Body of pancreas (tissue), 4 donors: ENCODE results near the gene KCNMB1. TPM values are rescaled to one million over a fixed set of nuclear protein-coding genes. Genes with fewer than 3 reads are reported as not detected.

Experiments used
- ATAC-seq: fragments of 150-250 bp; one replicate; pipeline ENCODE4 v1.9.1; 2016
- DNase-seq, 4 donors: peaks; one replicate each; pipeline ENCODE4 v3.0.0-alpha.2; 2019
- H3K27ac ChIP-seq, 4 donors: fragments of 200-600 bp; sonication (generic); 1 replicate in 3 of 4; 2 replicates in 1 of 4; pipeline versions ENCODE4 v1.5.1 to v1.6.1; 2016 to 2019; ENCODE audit warnings: mild to moderate bottlenecking in 1 of 4, mixed read lengths in 1 of 4, moderate library complexity in 1 of 4
- H3K27me3 ChIP-seq, 2 donors: fragments of 200-600 bp; sonication (generic); one replicate each; pipeline ENCODE4 v1.6.0; 2016; ENCODE audit warnings: mild to moderate bottlenecking in 1 of 2
- H3K36me3 ChIP-seq, 2 donors: fragments of 200-600 bp; sonication (generic); replicated peaks in 1 of 2; 2 replicates each; pipeline ENCODE4 v1.5.1; 2016; ENCODE audit warnings: low read depth in 2 of 2; ENCODE audit not compliant: insufficient read depth in 1 of 2
- H3K4me1 ChIP-seq: fragments of 200-600 bp; sonication (generic); one replicate; pipeline ENCODE4 v1.6.0; 2016
- H3K4me3 ChIP-seq, 2 donors: fragments of 200-600 bp; sonication (generic); 1 replicate in 1 of 2; 2 replicates in 1 of 2; pipeline ENCODE4 v1.5.1; 2016 to 2019
- H3K9me3 ChIP-seq, 3 donors: fragments of 200-600 bp; sonication (generic); 1 replicate in 2 of 3; 2 replicates in 1 of 3; pipeline ENCODE4 v1.5.1; 2016
- CTCF ChIP-seq, 7 experiments: fragments of 450-650 bp in 4 of 7; fragments of 200-600 bp in 3 of 7; sonication (generic) in 3 of 7; IDR thresholded peaks; one replicate each; pipeline ENCODE4 v1.5.1; 2016 to 2019; ENCODE audit warnings: antibody characterized with exemption in 7 of 7
- POLR2A ChIP-seq, 3 donors: fragments of 450-650 bp; IDR thresholded peaks; one replicate each; pipeline ENCODE4 v1.6.1; 2016; ENCODE audit warnings: antibody characterized with exemption in 3 of 3, mild to moderate bottlenecking in 2 of 3
- WGBS, 2 donors: methylation state at CpG; one replicate each; pipeline ENCODE4 v1.1.5; 2017; 5-methylcytosine and 5-hydroxymethylcytosine counted together
- intact Hi-C: fragments of 100-400 bp; cut with DNase I; formaldehyde crosslinking; loops from one replicate; pipeline ENCODE4 v1.15.1; 2023
- total RNA-seq, 2 donors: library from RNA; depleted of rRNA; stranded (reverse); fragments of >200 nt; gene quantifications; one replicate each; pipeline ENCODE4 v1.1.0, GENCODE V29; 2016

The KCNMB1 gene
- total RNA-seq, result under 1 TPM in 1 of 2 donors, not detected in 1; 0.99 TPM

- intact Hi-C loops, result no loop called here
- TF ChIP-seq POLR2A (IDR thresholded peaks at IDR 0.05) (no peak), CTCF (IDR thresholded peaks at IDR 0.05) (no peak)
- 26 to 37% methylated on average over 14 to 15 of the region's 15 CpGs for WGBS, 2 donors
- Histone ChIP-seq H3K4me3 (no peak within 1 kb of the TSS), H3K4me1 (no peaks in the 10 kb centered on the region), H3K9me3 (no peaks in the 10 kb centered on the region), H3K36me3 (no peaks in the 10 kb centered on the region), H3K27me3 (no peaks in the 10 kb centered on the region), H3K27ac (no peak within 1 kb of the TSS)
- ATAC-seq (no peak), DNase-seq (no peak)
Measured at GRCh38 chr5:170388818-170389549, at the start of gene KCNMB1. TSS of gene KCNMB1 (minus strand) at chr5:170389367. CDS start at chr5:170385447, 3,920 bp downstream.

GRCh38 chr5:170438581-170438980, 49.4 kb upstream of the KCNMB1 start:
- H3K36me3 ChIP-seq, result no peaks in the 10 kb centered on the region
- intact Hi-C loops, result loop anchor here (5.0 kb wide), 1 partner anchor 189 kb away; no protein-coding TSS in a partner anchor
- H3K4me1 ChIP-seq, result no peaks in the 10 kb centered on the region
- no peak overlapping the region for H3K27ac ChIP-seq
- ATAC-seq, result no peak
- 65 to 72% methylated on average over 8 of the region's 8 CpGs for WGBS, 2 donors
- DNase-seq, result no peak
- H3K9me3 ChIP-seq, result no peaks in the 10 kb centered on the region
- H3K4me3 ChIP-seq, result no peak overlapping the region
- no peaks in the 10 kb centered on the region for H3K27me3 ChIP-seq
- TF ChIP-seq CTCF (IDR thresholded peaks at IDR 0.05) (no peak), POLR2A (IDR thresholded peaks at IDR 0.05) (no peak)

- Histone ChIP-seq H3K36me3 (no peaks in the 10 kb centered on the region), H3K4me3 (no peak overlapping the region), H3K4me1 (no peaks in the 10 kb centered on the region), H3K27ac (no peak overlapping the region), H3K27me3 (no peaks in the 10 kb centered on the region), H3K9me3 (peaks cover 0 to under 1% (median 0%) of the 10 kb centered on the region in 3 donors)
- no peak for DNase-seq
- TF ChIP-seq CTCF (IDR thresholded peaks at IDR 0.05) (no peak), POLR2A (IDR thresholded peaks at IDR 0.05) (no peak)
- 78 to 80% methylated on average over 12 of the region's 12 CpGs for WGBS, 2 donors
- ATAC-seq, result no peak
- intact Hi-C loops, result loop anchor here (5.0 kb wide), 1 partner anchor 190 kb away; no protein-coding TSS in a partner anchor
Measured at GRCh38 chr5:170437621-170438375, 48.6 kb upstream of the KCNMB1 start.

GRCh38 chr5:170436335-170436734, 47.2 kb upstream of the KCNMB1 start:
- Histone ChIP-seq H3K27me3 (no peaks in the 10 kb centered on the region), H3K4me1 (no peaks in the 10 kb centered on the region), H3K36me3 (no peaks in the 10 kb centered on the region), H3K27ac (no peak overlapping the region), H3K4me3 (no peak overlapping the region), H3K9me3 (peaks cover 0 to 4% (median 0%) of the 10 kb centered on the region in 3 donors)
- intact Hi-C loops, result loop anchor here (5.0 kb wide), 1 partner anchor 191 kb away; no protein-coding TSS in a partner anchor
- TF ChIP-seq POLR2A (IDR thresholded peaks at IDR 0.05) (no peak), CTCF (IDR thresholded peaks at IDR 0.05) (no peak)
- ATAC-seq (no peak), DNase-seq (no peak)
- 89% methylated on average over 5 to 10 of the region's 10 CpGs for WGBS, 2 donors
